Keratinocyte (primary cell): ENCODE measurements around the gene WDR77. TPM values are rescaled to one million over a fixed set of nuclear protein-coding genes. Genes with fewer than 3 reads are reported as not detected.

Source experiments
- DNase-seq: peaks from one replicate; pipeline ENCODE4 v3.0.0-alpha.2; 2011; ENCODE audit warnings: low read depth, missing footprints, low spot score
- FAIRE-seq: peaks from 2 replicates; lab custom pipeline; 2011; peaks lifted over from hg19 to GRCh38; lab: Jason Lieb, UNC
- H2AFZ ChIP-seq: 2 replicates; pipeline ENCODE4 v1.6.0; 2012; ENCODE audit warnings: low read length, control low read depth, inconsistent platforms; ENCODE audit not compliant: control insufficient read depth
- H3K27ac ChIP-seq: 2 replicates; pipeline ENCODE4 v1.5.1; 2011; ENCODE audit warnings: low read length; ENCODE audit not compliant: control insufficient read depth, insufficient read depth
- H3K27me3 ChIP-seq: 3 replicates; pipeline ENCODE4 v1.6.0; 2011; ENCODE audit warnings: low read length; ENCODE audit not compliant: control insufficient read depth, insufficient read depth; ENCODE audit errors: extremely low read depth
- H3K36me3 ChIP-seq, 2 experiments: 2 replicates in 1 of 2; 3 replicates in 1 of 2; pipeline ENCODE4 v1.5.1; 2011; ENCODE audit warnings: low read length in 2 of 2, mild to moderate bottlenecking in 1 of 2; ENCODE audit not compliant: control insufficient read depth in 2 of 2, insufficient read depth in 2 of 2; ENCODE audit errors: extremely low read depth in 1 of 2
- H3K4me1 ChIP-seq: 3 replicates; pipeline ENCODE4 v1.5.1; 2011; ENCODE audit warnings: low read length; ENCODE audit not compliant: control insufficient read depth, insufficient read depth; ENCODE audit errors: extremely low read depth
- H3K4me2 ChIP-seq: 3 replicates; pipeline ENCODE4 v1.6.0; 2011; ENCODE audit warnings: low read depth, low read length; ENCODE audit not compliant: control insufficient read depth, insufficient read depth; ENCODE audit errors: extremely low read depth
- H3K4me3 ChIP-seq, 3 experiments: fragments of 200-600 bp in 1 of 3; sonication (generic) in 1 of 3; 2 replicates in 2 of 3; 3 replicates in 1 of 3; pipeline ENCODE4 v1.5.1; 2011 to 2016; ENCODE audit warnings: low read length in 3 of 3, mild to moderate bottlenecking in 3 of 3, control low read depth in 2 of 3, inconsistent platforms in 1 of 3, low read depth in 1 of 3, mixed read lengths in 1 of 3, mixed run types in 1 of 3, moderate library complexity in 1 of 3; ENCODE audit not compliant: control insufficient read depth in 2 of 3, insufficient read depth in 2 of 3; ENCODE audit errors: extremely low read depth in 1 of 3
- H3K79me2 ChIP-seq: 2 replicates; pipeline ENCODE4 v1.6.0; 2012; ENCODE audit warnings: low read length; ENCODE audit not compliant: control insufficient read depth, insufficient read depth
- H3K9ac ChIP-seq: 3 replicates; pipeline ENCODE4 v1.6.0; 2011; ENCODE audit warnings: low read length; ENCODE audit not compliant: control insufficient read depth, insufficient read depth; ENCODE audit errors: extremely low read depth
- H3K9me1 ChIP-seq: 3 replicates; pipeline ENCODE4 v1.6.0; 2011; ENCODE audit warnings: low read length; ENCODE audit not compliant: control insufficient read depth, insufficient read depth; ENCODE audit errors: extremely low read depth
- H3K9me3 ChIP-seq: 2 replicates; pipeline ENCODE4 v1.5.1; 2012; ENCODE audit warnings: low read depth, low read length; ENCODE audit not compliant: control insufficient read depth
- H4K20me1 ChIP-seq: 3 replicates; pipeline ENCODE4 v1.6.0; 2011; ENCODE audit warnings: low read length; ENCODE audit not compliant: control insufficient read depth, insufficient read depth; ENCODE audit errors: extremely low read depth
- CTCF ChIP-seq, 3 experiments: IDR thresholded peaks in 1 of 3; conservative IDR thresholded peaks in 1 of 3; optimal IDR thresholded peaks in 1 of 3; 2 replicates in 2 of 3; 3 replicates in 1 of 3; pipeline versions ENCODE3 to v1.5.1; 2011; ENCODE audit warnings: low read length in 3 of 3, mild to moderate bottlenecking in 3 of 3, moderate library complexity in 2 of 3, control low read depth in 1 of 3, inconsistent platforms in 1 of 3; ENCODE audit not compliant: insufficient read depth in 2 of 3; ENCODE audit errors: extremely low read depth in 1 of 3
- EZH2 ChIP-seq: IDR thresholded peaks from one replicate; pipeline ENCODE4 v1.6.1; 2012; ENCODE audit warnings: inconsistent platforms, mild to moderate bottlenecking, low read length, moderate library complexity
- dilution Hi-C: fragments of 300-500 bp; cut with MboI; formaldehyde crosslinking; loops from one replicate; pipeline ENCODE4 v1.7.0; 2020; ENCODE audit warnings: low sequenced_read_pairs; ENCODE audit not compliant: extremely low pct_ligation_motif_present
- polyA plus RNA-seq, 5 experiments: library from polyadenylated mRNA; depleted of rRNA in 3 of 5; stranded (reverse) in 3 of 5; stranded (forward) in 1 of 5; unstranded in 1 of 5; fragments of >200 nt; gene quantifications; 1 replicate in 1 of 5; 2 replicates in 3 of 5; 3 replicates in 1 of 5; pipeline versions ENCODE4 v1.2.1 to v1.2.3, GENCODE V29; 2011 to 2012; ENCODE audit warnings: missing spikeins in 2 of 5, low read depth in 1 of 5, low replicate concordance in 1 of 5

WDR77 gene
- polyA plus RNA-seq, 1 donor (not counting 4 experiments of a cell fraction or from before 2014, with no cell fraction given): 110 TPM

- no peak overlapping the region for H3K27ac ChIP-seq
- dilution Hi-C loops: no loop called here
Observed at GRCh38 chr1:111476761-111477309, 27.8 kb upstream of the WDR77 start.

GRCh38 chr1:111476214-111476613 is 27.2 kb upstream of the WDR77 start:
- Histone ChIP-seq H3K36me3 (peaks cover 0 to 1% of the 10 kb centered on the region in 2 experiments), H3K4me1 (no peaks in the 10 kb centered on the region), H3K4me2 (no peak overlapping the region), H3K27me3 (no peaks in the 10 kb centered on the region), H3K79me2 (no peaks in the 10 kb centered on the region), H3K4me3 (no peak overlapping the region), H3K9me3 (no peaks in the 10 kb centered on the region), H2AFZ (no peak overlapping the region), H3K27ac (no peak overlapping the region), H3K9me1 (no peaks in the 10 kb centered on the region), H3K9ac (no peak overlapping the region), H4K20me1 (no peaks in the 10 kb centered on the region)
- FAIRE-seq (no peak), DNase-seq (no peak)
- dilution Hi-C loops: no loop called here
- TF ChIP-seq EZH2: no peak
- no peak for TF ChIP-seq CTCF (optimal IDR thresholded peaks at IDR 0.05 in 1 of 3, IDR thresholded peaks at IDR 0.05 in 1 of 3, conservative IDR thresholded peaks at IDR 0.05 in 1 of 3; ENCODE audit: extremely low read depth in 1 of 3, insufficient read depth in 2 of 3, low read length in 3 of 3)

More at GRCh38 chr1:111476761-111477309, 27.8 kb upstream of the WDR77 start:
- no peaks in the 10 kb centered on the region for H3K27me3 ChIP-seq
- no peak overlapping the region for H3K4me3 ChIP-seq
- FAIRE-seq (no peak), DNase-seq (no peak)
- H3K4me1 ChIP-seq: no peaks in the 10 kb centered on the region
- H4K20me1 ChIP-seq: no peaks in the 10 kb centered on the region
- no peaks in the 10 kb centered on the region for H3K79me2 ChIP-seq
- H3K9me1 ChIP-seq: no peaks in the 10 kb centered on the region
- H3K9ac ChIP-seq: no peak overlapping the region
- peaks cover 0 to 1% of the 10 kb centered on the region in 2 experiments for H3K36me3 ChIP-seq
- H2AFZ ChIP-seq: no peak overlapping the region
- H3K9me3 ChIP-seq: no peaks in the 10 kb centered on the region
- no peak overlapping the region for H3K4me2 ChIP-seq
- TF ChIP-seq CTCF (optimal IDR thresholded peaks at IDR 0.05 in 1 of 3, IDR thresholded peaks at IDR 0.05 in 1 of 3, conservative IDR thresholded peaks at IDR 0.05 in 1 of 3; ENCODE audit: extremely low read depth in 1 of 3, insufficient read depth in 2 of 3, low read length in 3 of 3): no peak
- no peak for TF ChIP-seq EZH2
